Keratinocyte (primary cell): ENCODE results near the gene DSTYK. TPM values are rescaled to one million over a fixed set of nuclear protein-coding genes. Genes with fewer than 3 reads are reported as not detected.

Source experiments
- DNase-seq: peaks from one replicate; pipeline ENCODE4 v3.0.0-alpha.2; 2011; ENCODE audit warnings: low read depth, missing footprints, low spot score
- FAIRE-seq: peaks from 2 replicates; lab custom pipeline; 2011; peaks lifted over from hg19 to GRCh38; lab: Jason Lieb, UNC
- H2AFZ ChIP-seq: 2 replicates; pipeline ENCODE4 v1.6.0; 2012; ENCODE audit warnings: low read length, control low read depth, inconsistent platforms; ENCODE audit not compliant: control insufficient read depth
- H3K27ac ChIP-seq: 2 replicates; pipeline ENCODE4 v1.5.1; 2011; ENCODE audit warnings: low read length; ENCODE audit not compliant: control insufficient read depth, insufficient read depth
- H3K27me3 ChIP-seq: 3 replicates; pipeline ENCODE4 v1.6.0; 2011; ENCODE audit warnings: low read length; ENCODE audit not compliant: control insufficient read depth, insufficient read depth; ENCODE audit errors: extremely low read depth
- H3K36me3 ChIP-seq, 2 experiments: 2 replicates in 1 of 2; 3 replicates in 1 of 2; pipeline ENCODE4 v1.5.1; 2011; ENCODE audit warnings: low read length in 2 of 2, mild to moderate bottlenecking in 1 of 2; ENCODE audit not compliant: control insufficient read depth in 2 of 2, insufficient read depth in 2 of 2; ENCODE audit errors: extremely low read depth in 1 of 2
- H3K4me1 ChIP-seq: 3 replicates; pipeline ENCODE4 v1.5.1; 2011; ENCODE audit warnings: low read length; ENCODE audit not compliant: control insufficient read depth, insufficient read depth; ENCODE audit errors: extremely low read depth
- H3K4me2 ChIP-seq: 3 replicates; pipeline ENCODE4 v1.6.0; 2011; ENCODE audit warnings: low read depth, low read length; ENCODE audit not compliant: control insufficient read depth, insufficient read depth; ENCODE audit errors: extremely low read depth
- H3K4me3 ChIP-seq, 3 experiments: fragments of 200-600 bp in 1 of 3; sonication (generic) in 1 of 3; 2 replicates in 2 of 3; 3 replicates in 1 of 3; pipeline ENCODE4 v1.5.1; 2011 to 2016; ENCODE audit warnings: low read length in 3 of 3, mild to moderate bottlenecking in 3 of 3, control low read depth in 2 of 3, inconsistent platforms in 1 of 3, low read depth in 1 of 3, mixed read lengths in 1 of 3, mixed run types in 1 of 3, moderate library complexity in 1 of 3; ENCODE audit not compliant: control insufficient read depth in 2 of 3, insufficient read depth in 2 of 3; ENCODE audit errors: extremely low read depth in 1 of 3
- H3K79me2 ChIP-seq: 2 replicates; pipeline ENCODE4 v1.6.0; 2012; ENCODE audit warnings: low read length; ENCODE audit not compliant: control insufficient read depth, insufficient read depth
- H3K9ac ChIP-seq: 3 replicates; pipeline ENCODE4 v1.6.0; 2011; ENCODE audit warnings: low read length; ENCODE audit not compliant: control insufficient read depth, insufficient read depth; ENCODE audit errors: extremely low read depth
- H3K9me1 ChIP-seq: 3 replicates; pipeline ENCODE4 v1.6.0; 2011; ENCODE audit warnings: low read length; ENCODE audit not compliant: control insufficient read depth, insufficient read depth; ENCODE audit errors: extremely low read depth
- H3K9me3 ChIP-seq: 2 replicates; pipeline ENCODE4 v1.5.1; 2012; ENCODE audit warnings: low read depth, low read length; ENCODE audit not compliant: control insufficient read depth
- H4K20me1 ChIP-seq: 3 replicates; pipeline ENCODE4 v1.6.0; 2011; ENCODE audit warnings: low read length; ENCODE audit not compliant: control insufficient read depth, insufficient read depth; ENCODE audit errors: extremely low read depth
- EZH2 ChIP-seq: IDR thresholded peaks from one replicate; pipeline ENCODE4 v1.6.1; 2012; ENCODE audit warnings: inconsistent platforms, mild to moderate bottlenecking, low read length, moderate library complexity
- dilution Hi-C: fragments of 300-500 bp; cut with MboI; formaldehyde crosslinking; loops from one replicate; pipeline ENCODE4 v1.7.0; 2020; ENCODE audit warnings: low sequenced_read_pairs; ENCODE audit not compliant: extremely low pct_ligation_motif_present
- polyA plus RNA-seq, 5 experiments: library from polyadenylated mRNA; depleted of rRNA in 3 of 5; stranded (reverse) in 3 of 5; stranded (forward) in 1 of 5; unstranded in 1 of 5; fragments of >200 nt; gene quantifications; 1 replicate in 1 of 5; 2 replicates in 3 of 5; 3 replicates in 1 of 5; pipeline versions ENCODE4 v1.2.1 to v1.2.3, GENCODE V29; 2011 to 2012; ENCODE audit warnings: missing spikeins in 2 of 5, low read depth in 1 of 5, low replicate concordance in 1 of 5
- TF ChIP-seq, protein P1 (sequence below), 3 experiments: IDR thresholded peaks in 1 of 3; conservative IDR thresholded peaks in 1 of 3; optimal IDR thresholded peaks in 1 of 3; 2 replicates in 2 of 3; 3 replicates in 1 of 3; pipeline versions ENCODE3 to v1.5.1; 2011; ENCODE audit warnings: low read length in 3 of 3, mild to moderate bottlenecking in 3 of 3, moderate library complexity in 2 of 3, control low read depth in 1 of 3, inconsistent platforms in 1 of 3; ENCODE audit not compliant: insufficient read depth in 2 of 3; ENCODE audit errors: extremely low read depth in 1 of 3

The DSTYK gene
- polyA plus RNA-seq, 1 donor (not counting 4 experiments of a cell fraction or from before 2014, with no cell fraction given), result 7.6 TPM

GRCh38 chr1:205210756-205211168 is 740 bp downstream of the DSTYK start:
- Histone ChIP-seq H3K36me3 (no peaks in the 10 kb centered on the region), H3K9me1 (no peaks in the 10 kb centered on the region), H3K9me3 (no peaks in the 10 kb centered on the region), H3K27me3 (no peaks in the 10 kb centered on the region), H3K4me2 (peak overlapping the region; percentile 71), H3K9ac (peak overlapping the region; percentile 89), H3K79me2 (peaks cover 24% of the 10 kb centered on the region), H3K4me1 (peaks cover 4% of the 10 kb centered on the region), H2AFZ (peak overlapping the region; percentile 95), H3K4me3 (peak overlapping the region; percentile 65 to 93 (median 91)), H4K20me1 (no peaks in the 10 kb centered on the region), H3K27ac (peak overlapping the region; percentile 87)
- TF ChIP-seq, protein P1, sequence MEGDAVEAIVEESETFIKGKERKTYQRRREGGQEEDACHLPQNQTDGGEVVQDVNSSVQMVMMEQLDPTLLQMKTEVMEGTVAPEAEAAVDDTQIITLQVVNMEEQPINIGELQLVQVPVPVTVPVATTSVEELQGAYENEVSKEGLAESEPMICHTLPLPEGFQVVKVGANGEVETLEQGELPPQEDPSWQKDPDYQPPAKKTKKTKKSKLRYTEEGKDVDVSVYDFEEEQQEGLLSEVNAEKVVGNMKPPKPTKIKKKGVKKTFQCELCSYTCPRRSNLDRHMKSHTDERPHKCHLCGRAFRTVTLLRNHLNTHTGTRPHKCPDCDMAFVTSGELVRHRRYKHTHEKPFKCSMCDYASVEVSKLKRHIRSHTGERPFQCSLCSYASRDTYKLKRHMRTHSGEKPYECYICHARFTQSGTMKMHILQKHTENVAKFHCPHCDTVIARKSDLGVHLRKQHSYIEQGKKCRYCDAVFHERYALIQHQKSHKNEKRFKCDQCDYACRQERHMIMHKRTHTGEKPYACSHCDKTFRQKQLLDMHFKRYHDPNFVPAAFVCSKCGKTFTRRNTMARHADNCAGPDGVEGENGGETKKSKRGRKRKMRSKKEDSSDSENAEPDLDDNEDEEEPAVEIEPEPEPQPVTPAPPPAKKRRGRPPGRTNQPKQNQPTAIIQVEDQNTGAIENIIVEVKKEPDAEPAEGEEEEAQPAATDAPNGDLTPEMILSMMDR (optimal IDR thresholded peaks at IDR 0.05 in 1 of 3, IDR thresholded peaks at IDR 0.05 in 1 of 3, conservative IDR thresholded peaks at IDR 0.05 in 1 of 3; ENCODE audit: extremely low read depth in 1 of 3, insufficient read depth in 2 of 3, low read length in 3 of 3), result no peak
- no peak for TF ChIP-seq EZH2
- FAIRE-seq, result no peak
- dilution Hi-C loops, result no loop called here
- no peak for DNase-seq

GRCh38 chr1:205208811-205209210 is 2.7 kb downstream of the DSTYK start:
- no peaks in the 10 kb centered on the region for H3K27me3 ChIP-seq
- H3K4me2 ChIP-seq, result no peak overlapping the region
- dilution Hi-C loops, result no loop called here
- peaks cover 11% of the 10 kb centered on the region for H3K4me1 ChIP-seq
- FAIRE-seq, result no peak
- DNase-seq, result no peak
- no peak overlapping the region for H3K4me3 ChIP-seq
- H3K9me1 ChIP-seq, result no peaks in the 10 kb centered on the region
- TF ChIP-seq, protein P1 (optimal IDR thresholded peaks at IDR 0.05 in 1 of 3, IDR thresholded peaks at IDR 0.05 in 1 of 3, conservative IDR thresholded peaks at IDR 0.05 in 1 of 3; ENCODE audit: extremely low read depth in 1 of 3, insufficient read depth in 2 of 3, low read length in 3 of 3), result no peak
- TF ChIP-seq EZH2, result no peak
- H4K20me1 ChIP-seq, result no peaks in the 10 kb centered on the region
- no peaks in the 10 kb centered on the region for H3K9me3 ChIP-seq
- H3K36me3 ChIP-seq, result no peaks in the 10 kb centered on the region
- H3K9ac ChIP-seq, result no peak overlapping the region
- H3K27ac ChIP-seq, result no peak overlapping the region
- no peak overlapping the region for H2AFZ ChIP-seq
- peaks cover 31% of the 10 kb centered on the region for H3K79me2 ChIP-seq
